HepG2 (cell line): Measurements from ENCODE around the gene SRSF2. TPM values are rescaled to one million over a fixed set of nuclear protein-coding genes. Genes with fewer than 3 reads are reported as not detected.

Source experiments
- ARID5B ChIP-seq: IDR thresholded peaks from 2 replicates; pipeline ENCODE4 v1.4.0; 2020; ENCODE audit warnings: mild to moderate bottlenecking, missing genetic modification reagents
- CBX2 ChIP-seq, 2 experiments: fragments of 200-600 bp in 1 of 2; sonication (generic); formaldehyde crosslinking in 1 of 2; IDR thresholded peaks; 2 replicates each; pipeline versions ENCODE4 v1.7.0 to v1.8.1; 2018 to 2022; ENCODE audit warnings: low read depth in 2 of 2, low read length in 1 of 2, mild to moderate bottlenecking in 1 of 2, missing genetic modification reagents in 1 of 2
- ELF3 ChIP-seq: IDR thresholded peaks from 2 replicates; pipeline ENCODE4 v1.6.1; 2016; ENCODE audit warnings: missing genetic modification reagents, missing compliant biosample characterization
- HMG20B ChIP-seq: conservative IDR thresholded peaks from 2 replicates; pipeline ENCODE4 v1.6.1; 2016; ENCODE audit warnings: missing genetic modification reagents, missing compliant biosample characterization
- LCORL ChIP-seq, 2 experiments: fragments of 450-650 bp in 1 of 2; sonication (generic) in 1 of 2; formaldehyde crosslinking in 1 of 2; IDR thresholded peaks; 2 replicates each; pipeline versions ENCODE4 v1.5.0 to v1.6.1; 2017 to 2020; ENCODE audit warnings: antibody characterized with exemption in 1 of 2, missing genetic modification reagents in 1 of 2
- MAF1 ChIP-seq: sonication (generic); formaldehyde crosslinking; IDR thresholded peaks from 2 replicates; pipeline ENCODE4 v1.5.0; 2020; ENCODE audit warnings: missing genetic modification reagents, borderline replicate concordance
- NR2C2 ChIP-seq: sonication (generic); formaldehyde crosslinking; IDR thresholded peaks from 2 replicates; pipeline ENCODE4 v1.4.0; 2020; ENCODE audit warnings: missing genetic modification reagents, mild to moderate bottlenecking, moderate library complexity, borderline replicate concordance
- U2AF1 ChIP-seq: fragments of 200-400 bp; formaldehyde crosslinking; optimal IDR thresholded peaks from 2 replicates; pipeline ENCODE3; 2017; ENCODE audit warnings: mild to moderate bottlenecking, low read depth, low read length
- ZBTB33 ChIP-seq: sonication (generic); formaldehyde crosslinking; IDR thresholded peaks from 2 replicates; pipeline ENCODE4 v1.4.0; 2020; ENCODE audit warnings: missing genetic modification reagents
- ZBTB38 ChIP-seq: sonication (generic); formaldehyde crosslinking; IDR thresholded peaks from 2 replicates; pipeline ENCODE4 v1.5.1; 2020; ENCODE audit warnings: mild to moderate bottlenecking, missing genetic modification reagents
- ZKSCAN1 ChIP-seq: fragments of 150-350 bp; IDR thresholded peaks from 2 replicates; pipeline ENCODE4 v1.6.1; 2014; ENCODE audit warnings: low read length
- ZMYM3 ChIP-seq: sonication (generic); formaldehyde crosslinking; IDR thresholded peaks from 2 replicates; pipeline ENCODE4 v1.5.1; 2020; ENCODE audit warnings: mild to moderate bottlenecking, missing genetic modification reagents
- ZNF253 ChIP-seq: sonication (generic); formaldehyde crosslinking; IDR thresholded peaks from 2 replicates; pipeline ENCODE4 v1.8.0; 2022; ENCODE audit warnings: mild to moderate bottlenecking, missing genetic modification reagents, borderline replicate concordance
- ZNF547 ChIP-seq: sonication (generic); formaldehyde crosslinking; IDR thresholded peaks from 2 replicates; pipeline ENCODE4 v1.5.1; 2020; ENCODE audit warnings: mild to moderate bottlenecking, missing genetic modification reagents
- ZNF569 ChIP-seq: sonication (generic); formaldehyde crosslinking; IDR thresholded peaks from 2 replicates; pipeline ENCODE4 v1.5.0; 2020; ENCODE audit warnings: mild to moderate bottlenecking, missing genetic modification reagents, moderate library complexity, borderline replicate concordance
- ZSCAN31 ChIP-seq: sonication (generic); formaldehyde crosslinking; IDR thresholded peaks from 2 replicates; pipeline ENCODE4 v1.5.0; 2020; ENCODE audit warnings: low read depth, mild to moderate bottlenecking, missing genetic modification reagents
- polyA plus RNA-seq, 8 experiments: library from polyadenylated mRNA; depleted of rRNA in 3 of 8; stranded (reverse) in 7 of 8; unstranded in 1 of 8; fragments of >200 nt; fragmentation: Illumina TruSeq in 4 of 8; extraction: Trizol in 4 of 8; gene quantifications; 2 replicates each; pipeline versions ENCODE4 v1.2.1 to v1.2.3, GENCODE V29; 2011 to 2016; ENCODE audit warnings: low read depth in 4 of 8, missing spikeins in 1 of 8, mixed read lengths in 1 of 8; ENCODE audit not compliant: insufficient read depth in 1 of 8
- total RNA-seq, 5 experiments: library from RNA; depleted of rRNA; stranded (reverse); fragments of >200 nt; fragmentation: Illumina TruSeq; extraction: Trizol; gene quantifications; 2 replicates each; pipeline ENCODE4 v1.2.3, GENCODE V29; 2016; ENCODE audit warnings: low read depth in 1 of 5
- TF ChIP-seq, protein P1 (sequence below): IDR thresholded peaks from 2 replicates; pipeline ENCODE4 v1.6.1; 2012; ENCODE audit warnings: inconsistent platforms
- TF ChIP-seq, protein P2 (sequence below): sonication (generic); formaldehyde crosslinking; IDR thresholded peaks from 2 replicates; pipeline ENCODE4 v1.8.1; 2023; ENCODE audit warnings: mild to moderate bottlenecking, missing genetic modification reagents

SRSF2 gene
- total and polyA plus RNA-seq, 2 of the 13 experiments (the other 11 are each of a cell fraction or from before 2014, with no cell fraction given), result 306 to 319 TPM

GRCh38 chr17:76707985-76708807 is 28.9 kb downstream of the SRSF2 start (continued):
- TF ChIP-seq, protein P1, sequence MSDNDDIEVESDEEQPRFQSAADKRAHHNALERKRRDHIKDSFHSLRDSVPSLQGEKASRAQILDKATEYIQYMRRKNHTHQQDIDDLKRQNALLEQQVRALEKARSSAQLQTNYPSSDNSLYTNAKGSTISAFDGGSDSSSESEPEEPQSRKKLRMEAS, result peak; percentile 33
- TF ChIP-seq LCORL (IDR thresholded peaks at IDR 0.05), result no peak
- peak; percentile 63; the same call in 1 of the 2 replicates for TF ChIP-seq LCORL (CRISPR knock-in tag; IDR thresholded peaks at IDR 0.05)
- TF ChIP-seq ZNF569, result no peak
- TF ChIP-seq HMG20B (CRISPR knock-in tag), result no peak
- no peak for TF ChIP-seq ZKSCAN1
- peak; percentile 75 for TF ChIP-seq ZBTB38 (CRISPR knock-in tag)
- TF ChIP-seq MAF1 (CRISPR knock-in tag), result no peak
- no peak for TF ChIP-seq ZNF253 (CRISPR knock-in tag)
- TF ChIP-seq U2AF1, result no peak
- TF ChIP-seq NR2C2, result no peak
- no peak for TF ChIP-seq CBX2 (IDR thresholded peaks at IDR 0.05; ENCODE audit: low read depth, low read length)
- no peak for TF ChIP-seq CBX2 (CRISPR knock-in tag; IDR thresholded peaks at IDR 0.05; ENCODE audit: low read depth)
- TF ChIP-seq ZSCAN31 (CRISPR knock-in tag), result 0 out of 2 replicates have a peak, but pooled peaks have one; percentile 52
- TF ChIP-seq ZNF547 (CRISPR knock-in tag), result no peak
- TF ChIP-seq ELF3 (CRISPR knock-in tag), result no peak
- TF ChIP-seq ARID5B (CRISPR knock-in tag), result 0 out of 2 replicates have a peak, but pooled peaks have one; percentile 8
- 0 out of 2 replicates have a peak, but pooled peaks have one; percentile 8 for TF ChIP-seq ZMYM3 (CRISPR knock-in tag)
- TF ChIP-seq, protein P2, sequence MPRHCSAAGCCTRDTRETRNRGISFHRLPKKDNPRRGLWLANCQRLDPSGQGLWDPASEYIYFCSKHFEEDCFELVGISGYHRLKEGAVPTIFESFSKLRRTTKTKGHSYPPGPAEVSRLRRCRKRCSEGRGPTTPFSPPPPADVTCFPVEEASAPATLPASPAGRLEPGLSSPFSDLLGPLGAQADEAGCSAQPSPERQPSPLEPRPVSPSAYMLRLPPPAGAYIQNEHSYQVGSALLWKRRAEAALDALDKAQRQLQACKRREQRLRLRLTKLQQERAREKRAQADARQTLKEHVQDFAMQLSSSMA, result 0 out of 2 replicates have a peak, but pooled peaks have one; percentile 53
- TF ChIP-seq ZBTB33 (CRISPR knock-in tag), result peak; percentile 51; the same call in 1 of the 2 replicates
